Measurements from ENCODE around the gene PARVG. TPM values are rescaled to one million over a fixed set of nuclear protein-coding genes. Genes with fewer than 3 reads are reported as not detected.

Gene PARVG
- total and polyA plus RNA-seq, 2 donors, result 5.8 to 8.5 TPM

- Histone ChIP-seq H3K4me1 (ENCODE audit: insufficient read depth) (no peaks in the 10 kb centered on the region), H3K36me3 (ENCODE audit: insufficient read depth) (no peaks in the 10 kb centered on the region), H3K4me3 (ENCODE audit: low read depth, low read length) (no peak overlapping the region), H3K27ac (ENCODE audit: low read depth) (no peak overlapping the region)
- 94% methylated on average over 6 of the region's 6 CpGs for WGBS
- DNase-seq (ENCODE audit: extremely low spot score), result no peak
Measured at GRCh38 chr22:44200451-44200850, 19.7 kb downstream of the PARVG start.

DNA sequence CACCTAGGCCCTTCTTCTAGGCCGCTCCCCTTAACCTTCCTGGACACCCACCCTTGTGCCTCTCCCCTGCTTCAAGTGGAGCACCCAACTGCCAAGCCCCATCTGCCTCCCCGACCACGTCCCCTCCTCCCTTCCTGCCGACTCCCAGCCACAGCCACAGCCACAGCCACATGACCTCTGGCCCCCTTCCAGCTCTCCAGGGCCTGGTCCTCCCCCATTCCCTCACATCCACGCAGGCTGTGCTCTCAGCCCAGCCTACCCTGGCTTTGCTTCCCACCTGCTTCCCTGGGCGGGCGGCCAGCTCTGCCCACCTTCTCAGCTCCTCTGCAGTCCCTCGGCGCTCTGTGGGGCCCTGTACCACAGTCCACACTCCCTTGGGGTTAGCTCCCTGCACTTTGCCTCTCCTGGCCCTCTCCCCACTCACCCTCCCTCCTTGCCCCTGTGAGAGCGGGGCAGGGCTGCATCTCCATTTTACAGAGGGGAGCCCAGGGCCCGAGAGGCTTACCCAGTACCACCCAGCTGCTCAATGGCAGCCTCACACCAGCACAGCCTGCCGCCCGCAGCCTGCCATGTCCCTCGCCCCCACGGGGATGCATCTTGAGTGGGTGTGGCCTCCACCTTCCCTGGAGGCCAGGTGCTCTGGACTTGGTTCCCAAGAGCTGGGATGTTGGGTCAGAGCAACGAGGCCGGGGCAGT, 20.3 kb downstream of the PARVG start:
- Histone ChIP-seq H3K4me3 (ENCODE audit: low read depth, low read length) (no peak overlapping the region), H3K36me3 (ENCODE audit: insufficient read depth) (no peaks in the 10 kb centered on the region), H3K4me1 (ENCODE audit: insufficient read depth) (no peaks in the 10 kb centered on the region), H3K27ac (ENCODE audit: low read depth) (no peak overlapping the region)
- WGBS, result 82% methylated on average over 17 of the region's 17 CpGs
- DNase-seq (ENCODE audit: extremely low spot score), result no peak

DNA sequence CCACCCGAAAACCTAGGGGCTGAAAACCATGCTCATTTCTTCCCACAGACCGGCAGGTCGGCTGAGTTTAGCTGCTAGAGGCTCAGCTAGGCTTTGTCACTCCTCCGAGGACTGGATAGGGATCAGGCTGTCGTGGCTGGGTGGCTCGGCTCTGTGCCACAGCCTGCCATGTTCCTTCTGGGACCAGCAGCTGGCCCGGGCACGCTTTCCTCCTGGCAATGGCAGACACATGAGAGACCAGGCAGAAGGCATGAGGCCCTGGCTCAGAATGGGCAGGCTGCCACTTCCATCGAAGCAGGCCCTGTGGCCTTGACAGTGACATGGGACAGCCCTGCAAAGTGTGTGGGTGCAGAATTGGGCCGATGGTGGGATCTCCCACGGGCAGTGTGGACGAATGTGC, 20.9 kb downstream of the PARVG start:
- Histone ChIP-seq H3K36me3 (ENCODE audit: insufficient read depth) (no peaks in the 10 kb centered on the region), H3K4me3 (ENCODE audit: low read depth, low read length) (no peak overlapping the region), H3K4me1 (ENCODE audit: insufficient read depth) (no peaks in the 10 kb centered on the region), H3K27ac (ENCODE audit: low read depth) (no peak overlapping the region)
- DNase-seq (ENCODE audit: extremely low spot score), result no peak
- 69% methylated on average over 12 of the region's 12 CpGs for WGBS

DNA sequence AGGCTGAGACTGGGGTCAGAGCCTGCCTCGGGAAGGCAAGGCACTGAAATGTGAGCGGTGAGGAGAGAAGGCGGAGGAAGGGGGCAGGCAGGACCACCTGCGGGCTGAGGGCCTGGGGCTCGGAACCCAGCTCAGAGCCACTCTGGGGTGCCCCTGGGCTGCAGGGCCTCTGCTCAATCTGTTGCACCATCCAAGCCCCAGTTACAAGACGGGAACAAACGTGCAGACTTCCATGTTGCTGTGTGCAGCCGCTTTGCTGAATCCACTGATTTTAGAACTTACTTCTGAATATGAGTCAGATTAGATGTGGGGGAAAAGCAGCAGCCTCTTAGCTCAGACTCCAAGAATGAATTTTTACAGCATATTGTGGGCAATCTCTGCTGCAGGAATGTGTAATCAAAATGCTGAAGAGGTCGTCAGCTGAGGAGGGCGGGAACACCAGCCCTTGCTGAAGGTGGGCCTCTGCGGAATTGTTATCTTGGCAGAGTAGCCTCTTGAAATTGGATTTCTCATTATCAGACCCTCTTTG, 21.6 kb downstream of the PARVG start:
- DNase-seq (ENCODE audit: extremely low spot score), result no peak
- Histone ChIP-seq H3K4me1 (ENCODE audit: insufficient read depth) (no peaks in the 10 kb centered on the region), H3K4me3 (ENCODE audit: low read depth, low read length) (no peak overlapping the region), H3K27ac (ENCODE audit: low read depth) (no peak overlapping the region), H3K36me3 (ENCODE audit: insufficient read depth) (no peaks in the 10 kb centered on the region)
- 45% methylated on average over 11 of the region's 11 CpGs for WGBS

- no peak for DNase-seq (ENCODE audit: extremely low spot score)
- H3K4me1 ChIP-seq (ENCODE audit: insufficient read depth), result no peaks in the 10 kb centered on the region
- H3K27ac ChIP-seq (ENCODE audit: low read depth), result no peak overlapping the region
- H3K4me3 ChIP-seq (ENCODE audit: low read depth, low read length), result no peak overlapping the region
- H3K36me3 ChIP-seq (ENCODE audit: insufficient read depth), result no peaks in the 10 kb centered on the region
- WGBS, result 58% methylated on average over 6 of the region's 6 CpGs
Measured at GRCh38 chr22:44203203-44203602, 22.5 kb downstream of the PARVG start.

- Histone ChIP-seq H3K36me3 (ENCODE audit: insufficient read depth) (no peaks in the 10 kb centered on the region), H3K4me3 (ENCODE audit: low read depth, low read length) (no peak overlapping the region), H3K27ac (ENCODE audit: low read depth) (no peak overlapping the region), H3K4me1 (ENCODE audit: insufficient read depth) (no peaks in the 10 kb centered on the region)
- DNase-seq (ENCODE audit: extremely low spot score), result no peak
- 91% methylated on average over 16 of the region's 16 CpGs for WGBS
Measured at GRCh38 chr22:44204739-44205515, 24.2 kb downstream of the PARVG start.

DNA sequence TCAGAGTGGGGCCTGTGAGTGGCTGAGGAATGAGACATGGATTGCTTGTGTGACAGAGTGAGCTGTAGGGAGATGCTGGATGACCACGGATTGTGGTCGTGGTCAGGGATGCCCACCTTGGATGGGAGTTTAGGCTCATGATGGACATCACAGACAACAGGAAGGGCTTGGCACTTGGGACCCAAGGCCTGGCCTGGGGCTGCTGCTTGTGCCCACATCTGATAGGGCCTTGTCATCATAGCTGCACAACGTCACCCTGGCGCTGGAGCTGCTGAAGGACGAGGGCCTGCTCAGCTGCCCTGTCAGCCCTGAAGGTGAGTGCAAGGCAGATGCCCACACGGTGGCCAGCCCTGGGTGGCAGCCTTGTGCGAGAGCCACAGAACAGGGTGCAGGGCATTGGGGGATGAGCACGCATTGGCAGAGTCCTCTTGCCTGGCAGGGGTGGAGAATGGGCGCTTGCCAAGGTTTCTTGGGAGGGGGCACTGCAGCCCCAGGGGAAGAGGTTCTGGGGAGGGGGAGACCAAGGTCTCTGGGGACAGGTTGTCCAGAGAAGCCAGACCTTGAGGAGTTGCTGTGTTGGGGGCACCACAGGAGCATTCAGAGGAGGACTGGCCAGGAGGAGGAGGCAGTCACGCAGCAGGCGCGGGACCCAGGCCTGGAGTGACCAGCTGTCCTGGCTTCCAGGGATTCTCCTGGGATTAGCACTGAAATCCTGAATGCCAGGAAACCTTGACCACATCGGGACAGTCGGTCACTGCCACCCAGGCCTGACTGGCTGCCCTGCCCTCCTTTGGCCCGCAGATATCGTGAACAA, 25.0 kb downstream of the PARVG start:
- 92% methylated on average over 16 of the region's 16 CpGs for WGBS
- no peak for DNase-seq (ENCODE audit: extremely low spot score)
- no peak overlapping the region for H3K4me3 ChIP-seq (ENCODE audit: low read depth, low read length)
- H3K27ac ChIP-seq (ENCODE audit: low read depth), result no peak overlapping the region
- no peaks in the 10 kb centered on the region for H3K36me3 ChIP-seq (ENCODE audit: insufficient read depth)
- no peaks in the 10 kb centered on the region for H3K4me1 ChIP-seq (ENCODE audit: insufficient read depth)

GRCh38 chr22:44206330-44206645, 25.6 kb downstream of the PARVG start:
- H3K27ac ChIP-seq (ENCODE audit: low read depth), result no peak overlapping the region
- H3K4me1 ChIP-seq (ENCODE audit: insufficient read depth), result no peaks in the 10 kb centered on the region
- no peaks in the 10 kb centered on the region for H3K36me3 ChIP-seq (ENCODE audit: insufficient read depth)
- H3K4me3 ChIP-seq (ENCODE audit: low read depth, low read length), result no peak overlapping the region
- DNase-seq (ENCODE audit: extremely low spot score), result no peak
- 88% methylated on average over 9 of the region's 9 CpGs for WGBS

DNA sequence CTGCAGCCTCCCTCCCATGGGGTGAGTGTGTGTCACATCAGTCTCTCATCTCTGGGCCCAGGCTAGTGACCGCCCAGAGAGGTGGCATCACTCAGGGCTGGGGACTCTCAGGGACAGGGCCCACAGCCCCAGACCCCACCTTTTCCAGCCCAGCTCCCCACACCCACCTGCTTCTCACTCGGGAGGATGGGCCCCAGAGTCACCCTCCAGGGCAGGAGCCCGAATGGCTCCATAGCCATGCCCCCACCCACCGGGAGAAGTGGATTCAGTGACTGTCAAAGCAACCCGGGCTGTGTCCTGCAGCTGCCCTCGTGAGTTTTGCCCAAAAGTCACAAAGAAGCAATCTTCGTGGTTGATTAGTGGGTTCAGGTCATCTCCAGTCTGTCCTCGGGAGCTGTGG, 26.0 kb downstream of the PARVG start:
- Histone ChIP-seq H3K36me3 (ENCODE audit: insufficient read depth) (no peaks in the 10 kb centered on the region), H3K27ac (ENCODE audit: low read depth) (no peak overlapping the region), H3K4me3 (ENCODE audit: low read depth, low read length) (no peak overlapping the region), H3K4me1 (ENCODE audit: insufficient read depth) (no peaks in the 10 kb centered on the region)
- WGBS, result 89% methylated on average over 8 of the region's 8 CpGs
- DNase-seq (ENCODE audit: extremely low spot score), result no peak

DNA sequence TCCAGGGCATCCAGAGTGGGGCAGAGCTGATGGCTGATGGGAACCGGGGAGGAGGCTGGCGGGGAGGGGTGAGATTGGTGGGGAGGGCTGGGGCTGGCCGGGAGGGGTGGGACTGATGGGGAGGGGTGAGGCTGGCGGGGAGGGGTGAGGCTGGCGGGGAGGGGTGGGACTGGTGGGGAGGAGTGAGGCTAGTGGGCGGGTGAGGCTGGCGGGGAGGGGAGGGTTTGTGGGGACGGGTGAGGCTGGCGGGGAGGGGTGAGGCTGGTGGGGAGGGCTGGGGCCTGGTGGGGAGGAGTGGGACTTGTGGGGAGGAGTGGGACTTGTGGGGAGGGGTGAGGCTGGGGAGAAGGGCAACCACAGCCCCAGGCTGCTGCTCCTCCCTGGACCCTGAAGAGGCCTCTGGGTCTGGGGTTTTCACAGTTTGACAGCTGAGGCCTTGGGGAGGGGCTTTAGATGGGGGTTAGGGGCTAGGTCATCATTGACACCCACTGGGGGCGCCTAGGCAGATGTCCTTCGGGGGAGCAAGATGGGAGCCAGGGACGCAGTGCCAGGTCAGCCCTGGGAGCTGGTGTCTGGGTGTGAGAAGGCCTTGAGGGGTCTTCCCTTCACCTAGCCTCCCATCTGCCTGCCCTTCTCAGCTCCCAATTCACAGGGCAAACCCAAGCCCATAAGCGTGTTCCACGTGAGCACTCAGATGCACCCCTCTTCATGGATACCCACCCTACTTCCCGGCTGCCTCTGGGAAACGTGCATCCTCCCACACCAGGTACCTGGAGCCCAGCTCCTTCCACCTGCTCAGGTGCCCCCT, 26.7 kb downstream of the PARVG start:
- WGBS, result 90% methylated on average over 16 of the region's 16 CpGs
- Histone ChIP-seq H3K4me3 (ENCODE audit: low read depth, low read length) (no peak overlapping the region), H3K27ac (ENCODE audit: low read depth) (no peak overlapping the region), H3K36me3 (ENCODE audit: insufficient read depth) (no peaks in the 10 kb centered on the region), H3K4me1 (ENCODE audit: insufficient read depth) (no peaks in the 10 kb centered on the region)
- DNase-seq (ENCODE audit: extremely low spot score), result no peak

- Histone ChIP-seq H3K4me3 (ENCODE audit: low read depth, low read length) (no peak overlapping the region), H3K27ac (ENCODE audit: low read depth) (no peak overlapping the region), H3K36me3 (ENCODE audit: insufficient read depth) (no peaks in the 10 kb centered on the region), H3K4me1 (ENCODE audit: insufficient read depth) (no peaks in the 10 kb centered on the region)
- no peak for DNase-seq (ENCODE audit: extremely low spot score)
- WGBS, result 88% methylated on average over 4 of the region's 4 CpGs
Measured at GRCh38 chr22:44207981-44208317, 27.2 kb downstream of the PARVG start.

GRCh38 chr22:44209343-44209742, 28.6 kb downstream of the PARVG start:
- H3K27ac ChIP-seq (ENCODE audit: low read depth), result no peak overlapping the region
- 91% methylated on average over 3 of the region's 3 CpGs for WGBS
- no peak for DNase-seq (ENCODE audit: extremely low spot score)
- H3K36me3 ChIP-seq (ENCODE audit: insufficient read depth), result no peaks in the 10 kb centered on the region
- H3K4me3 ChIP-seq (ENCODE audit: low read depth, low read length), result no peak overlapping the region
- H3K4me1 ChIP-seq (ENCODE audit: insufficient read depth), result no peaks in the 10 kb centered on the region

DNA sequence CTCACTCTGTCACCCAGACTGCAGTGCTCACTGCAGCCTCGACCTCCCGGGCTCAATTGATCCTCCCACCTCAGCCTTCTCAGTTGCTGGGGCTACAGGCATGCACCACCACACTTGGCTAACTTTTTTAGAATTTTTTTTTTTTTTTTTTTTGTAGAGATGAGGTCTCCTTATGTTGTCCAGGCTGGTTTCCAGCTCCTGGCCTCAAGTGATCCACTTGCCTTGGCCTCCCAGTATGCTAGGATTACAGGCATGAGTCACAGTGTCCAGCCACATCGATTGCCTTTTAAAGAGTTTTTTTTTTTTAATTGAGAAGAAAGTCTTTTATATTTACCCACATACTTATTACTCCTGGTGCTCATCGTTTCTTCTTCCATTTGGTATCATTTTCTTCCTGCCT, 30.0 kb downstream of the PARVG start:
- no peak overlapping the region for H3K27ac ChIP-seq (ENCODE audit: low read depth)
- WGBS, result 59% methylated on average over 4 of the region's 4 CpGs
- H3K4me3 ChIP-seq (ENCODE audit: low read depth, low read length), result no peak overlapping the region
- no peaks in the 10 kb centered on the region for H3K36me3 ChIP-seq (ENCODE audit: insufficient read depth)
- no peak for DNase-seq (ENCODE audit: extremely low spot score)
- no peaks in the 10 kb centered on the region for H3K4me1 ChIP-seq (ENCODE audit: insufficient read depth)

Data from urinary bladder (tissue), 4 donors.